Esophagus muscularis mucosa (tissue), 4 donors: ENCODE results near the gene CLK4. TPM values are rescaled to one million over a fixed set of nuclear protein-coding genes. Genes with fewer than 3 reads are reported as not detected.

Source experiments
- DNase-seq: peaks from one replicate; pipeline ENCODE4 v3.0.0-alpha.2; 2017; ENCODE audit errors: extremely low spot score
- H3K27ac ChIP-seq, 4 donors: fragments of 200-600 bp; sonication (generic); replicated peaks in 1 of 4; 1 replicate in 3 of 4; 2 replicates in 1 of 4; pipeline ENCODE4 v1.5.1; 2016 to 2019; ENCODE audit warnings: mild to moderate bottlenecking in 1 of 4
- H3K27me3 ChIP-seq, 4 donors: fragments of 200-600 bp; sonication (generic); one replicate each; pipeline versions ENCODE4 v1.5.1 to v1.6.0; 2016 to 2019
- H3K36me3 ChIP-seq, 4 donors: fragments of 200-600 bp; sonication (generic); one replicate each; pipeline ENCODE4 v1.5.1; 2016 to 2019
- H3K4me1 ChIP-seq, 4 donors: fragments of 200-600 bp; sonication (generic); one replicate each; pipeline ENCODE4 v1.5.1; 2016 to 2019
- H3K4me3 ChIP-seq, 4 donors: fragments of 200-600 bp; sonication (generic); 1 replicate in 2 of 4; 2 replicates in 2 of 4; pipeline ENCODE4 v1.5.1; 2016 to 2019; ENCODE audit warnings: mild to moderate bottlenecking in 4 of 4, moderate library complexity in 1 of 4
- H3K9me3 ChIP-seq, 4 donors: fragments of 200-600 bp; sonication (generic); 1 replicate in 3 of 4; 2 replicates in 1 of 4; pipeline ENCODE4 v1.5.1; 2016 to 2019
- EP300 ChIP-seq: sonication (generic); formaldehyde crosslinking; IDR thresholded peaks from one replicate; pipeline ENCODE4 v1.6.1; 2017; ENCODE audit warnings: antibody characterized with exemption
- POLR2A ChIP-seq: fragments of 450-650 bp; IDR thresholded peaks from one replicate; pipeline ENCODE4 v1.6.1; 2017; ENCODE audit warnings: antibody characterized with exemption, moderate library complexity, mild to moderate bottlenecking, low read depth
- POLR2AphosphoS5 ChIP-seq, 2 donors: sonication (generic); formaldehyde crosslinking; IDR thresholded peaks; one replicate each; pipeline ENCODE4 v1.6.1; 2017; ENCODE audit warnings: antibody characterized with exemption in 2 of 2
- WGBS: methylation state at CpG from one replicate; pipeline ENCODE4 v1.1.5; 2018; 5-methylcytosine and 5-hydroxymethylcytosine counted together
- intact Hi-C: fragments of 100-400 bp; cut with DNase I; formaldehyde crosslinking; loops from one replicate; pipeline ENCODE4 v1.15.1; 2023
- total RNA-seq, 4 donors: library from RNA; depleted of rRNA; stranded (reverse); fragments of >200 nt; gene quantifications; one replicate each; pipeline versions ENCODE4 v1.1.0 to v1.2.1, GENCODE V29; 2016
- TF ChIP-seq, protein P1 (sequence below), 3 experiments: fragments of 200-600 bp in 2 of 3; fragments of 450-650 bp in 1 of 3; sonication (generic) in 2 of 3; IDR thresholded peaks; one replicate each; pipeline ENCODE4 v1.5.1; 2017 to 2019; ENCODE audit warnings: antibody characterized with exemption in 3 of 3, mild to moderate bottlenecking in 2 of 3, moderate library complexity in 1 of 3

Gene CLK4
- total RNA-seq, 4 donors from 2014 or later: 16.7 to 24.9 (median 18.9) TPM

DNA sequence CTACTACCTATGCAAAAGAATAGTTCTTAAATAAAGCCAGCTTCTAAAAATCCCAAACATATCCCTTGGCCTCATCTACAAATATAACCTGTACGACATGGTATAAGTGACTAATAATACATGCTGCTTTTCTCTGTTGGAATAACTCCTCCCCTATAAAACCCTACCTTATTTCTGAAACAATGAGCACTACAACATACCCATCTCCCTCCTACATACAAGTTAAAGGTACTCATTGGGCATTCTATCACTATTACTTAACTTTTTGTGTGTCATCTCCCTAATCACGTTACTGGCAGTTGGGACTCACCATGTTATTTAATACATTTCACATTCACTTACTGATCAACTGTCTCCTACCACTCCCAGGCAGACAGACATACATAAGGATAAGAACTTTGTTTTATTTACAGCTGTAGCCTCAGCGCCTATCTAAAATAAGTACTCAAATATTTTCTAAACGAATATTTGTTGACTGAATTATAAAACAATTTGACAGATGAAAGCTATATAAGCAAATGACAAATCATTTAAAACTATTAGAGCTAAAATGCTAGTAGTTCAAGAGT, 4.1 kb downstream of the CLK4 start:
- 75% methylated on average over 4 of the region's 4 CpGs for WGBS
- H3K27me3 ChIP-seq: no peaks in the 10 kb centered on the region
- TF ChIP-seq EP300 (no peak), POLR2AphosphoS5 (IDR thresholded peaks at IDR 0.05) (no peak), POLR2A (no peak)
- TF ChIP-seq, protein P1, sequence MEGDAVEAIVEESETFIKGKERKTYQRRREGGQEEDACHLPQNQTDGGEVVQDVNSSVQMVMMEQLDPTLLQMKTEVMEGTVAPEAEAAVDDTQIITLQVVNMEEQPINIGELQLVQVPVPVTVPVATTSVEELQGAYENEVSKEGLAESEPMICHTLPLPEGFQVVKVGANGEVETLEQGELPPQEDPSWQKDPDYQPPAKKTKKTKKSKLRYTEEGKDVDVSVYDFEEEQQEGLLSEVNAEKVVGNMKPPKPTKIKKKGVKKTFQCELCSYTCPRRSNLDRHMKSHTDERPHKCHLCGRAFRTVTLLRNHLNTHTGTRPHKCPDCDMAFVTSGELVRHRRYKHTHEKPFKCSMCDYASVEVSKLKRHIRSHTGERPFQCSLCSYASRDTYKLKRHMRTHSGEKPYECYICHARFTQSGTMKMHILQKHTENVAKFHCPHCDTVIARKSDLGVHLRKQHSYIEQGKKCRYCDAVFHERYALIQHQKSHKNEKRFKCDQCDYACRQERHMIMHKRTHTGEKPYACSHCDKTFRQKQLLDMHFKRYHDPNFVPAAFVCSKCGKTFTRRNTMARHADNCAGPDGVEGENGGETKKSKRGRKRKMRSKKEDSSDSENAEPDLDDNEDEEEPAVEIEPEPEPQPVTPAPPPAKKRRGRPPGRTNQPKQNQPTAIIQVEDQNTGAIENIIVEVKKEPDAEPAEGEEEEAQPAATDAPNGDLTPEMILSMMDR (IDR thresholded peaks at IDR 0.05): no peak
- intact Hi-C loops: no loop called here
- H3K27ac ChIP-seq: no peak overlapping the region
- H3K36me3 ChIP-seq: peaks cover 12 to 56% (median 44%) of the 10 kb centered on the region in 4 donors
- H3K4me3 ChIP-seq: no peak overlapping the region
- no peak for DNase-seq
- no peaks in the 10 kb centered on the region for H3K9me3 ChIP-seq
- peaks cover 41 to 67% (median 59%) of the 10 kb centered on the region in 4 donors for H3K4me1 ChIP-seq

DNA sequence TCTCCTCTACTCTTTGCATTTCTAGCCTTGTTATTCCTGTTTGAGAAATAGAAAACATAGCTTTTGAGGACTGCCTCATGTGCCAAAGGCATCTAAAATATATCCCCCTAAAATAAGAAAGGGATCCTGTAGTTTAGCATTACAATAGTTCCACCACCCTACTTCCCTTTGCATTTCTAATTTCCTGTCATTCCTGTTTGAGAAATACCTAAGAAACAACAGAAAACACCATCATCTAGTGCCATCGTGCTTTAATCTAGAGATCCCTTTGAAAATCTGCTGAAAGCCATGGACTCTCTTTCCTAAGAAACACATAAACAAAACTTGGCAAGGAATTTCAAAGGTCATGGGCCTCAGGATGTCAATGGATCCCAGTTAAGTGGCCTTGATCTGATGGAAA, 7.5 kb downstream of the CLK4 start:
- Histone ChIP-seq H3K9me3 (no peaks in the 10 kb centered on the region), H3K36me3 (peaks cover 43 to 90% (median 77%) of the 10 kb centered on the region in 4 donors), H3K4me3 (no peak overlapping the region), H3K4me1 (peaks cover 42 to 55% (median 46%) of the 10 kb centered on the region in 4 donors), H3K27ac (no peak overlapping the region), H3K27me3 (no peaks in the 10 kb centered on the region)
- TF ChIP-seq EP300 (no peak), POLR2A (no peak), POLR2AphosphoS5 (IDR thresholded peaks at IDR 0.05) (no peak)
- TF ChIP-seq, protein P1 (IDR thresholded peaks at IDR 0.05): no peak
- DNase-seq: no peak
- intact Hi-C loops: no loop called here
- WGBS: 44% methylated on average over 1 of the region's 1 CpG

GRCh38 chr5:178612299-178612698, 14.6 kb downstream of the CLK4 start:
- no peaks in the 10 kb centered on the region for H3K27me3 ChIP-seq
- H3K4me3 ChIP-seq: no peak overlapping the region
- H3K27ac ChIP-seq: no peak overlapping the region
- H3K9me3 ChIP-seq: no peaks in the 10 kb centered on the region
- intact Hi-C loops: no loop called here
- peaks cover 72 to 99% (median 93%) of the 10 kb centered on the region in 4 donors for H3K36me3 ChIP-seq
- peaks cover 0 to 13% (median 0%) of the 10 kb centered on the region in 4 donors for H3K4me1 ChIP-seq
- WGBS: 73% methylated on average over 7 of the region's 7 CpGs
- TF ChIP-seq EP300: no peak
- TF ChIP-seq POLR2A: no peak
- TF ChIP-seq, protein P1 (IDR thresholded peaks at IDR 0.05): no peak
- TF ChIP-seq POLR2AphosphoS5 (IDR thresholded peaks at IDR 0.05): no peak
- DNase-seq: no peak

- H3K27me3 ChIP-seq: no peaks in the 10 kb centered on the region
- peaks cover 16 to 46% (median 43%) of the 10 kb centered on the region in 4 donors for H3K4me1 ChIP-seq
- intact Hi-C loops: no loop called here
- H3K36me3 ChIP-seq: peaks cover 40 to 97% (median 76%) of the 10 kb centered on the region in 4 donors
- 55% methylated on average over 3 of the region's 3 CpGs for WGBS
- peak overlapping the region in 1 of 4 donors; percentile 49 for H3K27ac ChIP-seq
- H3K4me3 ChIP-seq: no peak overlapping the region
- H3K9me3 ChIP-seq: no peaks in the 10 kb centered on the region
- no peak for DNase-seq
- no peak for TF ChIP-seq POLR2AphosphoS5 (IDR thresholded peaks at IDR 0.05)
- TF ChIP-seq, protein P1 (IDR thresholded peaks at IDR 0.05): no peak
- no peak for TF ChIP-seq EP300
- TF ChIP-seq POLR2A: no peak
Observed at GRCh38 chr5:178606269-178606668, 20.6 kb downstream of the CLK4 start.

GRCh38 chr5:178605788-178606187, 21.1 kb downstream of the CLK4 start:
- Histone ChIP-seq H3K36me3 (peaks cover 37 to 94% (median 74%) of the 10 kb centered on the region in 4 donors), H3K4me3 (no peak overlapping the region), H3K27ac (peak overlapping the region in 3 of 4 donors; percentile 7 to 49 (median 31)), H3K4me1 (peaks cover 16 to 46% (median 43%) of the 10 kb centered on the region in 4 donors), H3K9me3 (no peaks in the 10 kb centered on the region), H3K27me3 (no peaks in the 10 kb centered on the region)
- DNase-seq: no peak
- WGBS: 49% methylated on average over 3 of the region's 3 CpGs
- intact Hi-C loops: no loop called here
- no peak for TF ChIP-seq POLR2AphosphoS5 (IDR thresholded peaks at IDR 0.05)
- TF ChIP-seq EP300: no peak
- TF ChIP-seq POLR2A: no peak
- TF ChIP-seq, protein P1 (IDR thresholded peaks at IDR 0.05): no peak
